ENCODE data around the gene TMEM151B.
A peak's percentile ranks its signal among the peaks of the same experiment; 100 is the strongest.

- TF ChIP-seq, protein P1, sequence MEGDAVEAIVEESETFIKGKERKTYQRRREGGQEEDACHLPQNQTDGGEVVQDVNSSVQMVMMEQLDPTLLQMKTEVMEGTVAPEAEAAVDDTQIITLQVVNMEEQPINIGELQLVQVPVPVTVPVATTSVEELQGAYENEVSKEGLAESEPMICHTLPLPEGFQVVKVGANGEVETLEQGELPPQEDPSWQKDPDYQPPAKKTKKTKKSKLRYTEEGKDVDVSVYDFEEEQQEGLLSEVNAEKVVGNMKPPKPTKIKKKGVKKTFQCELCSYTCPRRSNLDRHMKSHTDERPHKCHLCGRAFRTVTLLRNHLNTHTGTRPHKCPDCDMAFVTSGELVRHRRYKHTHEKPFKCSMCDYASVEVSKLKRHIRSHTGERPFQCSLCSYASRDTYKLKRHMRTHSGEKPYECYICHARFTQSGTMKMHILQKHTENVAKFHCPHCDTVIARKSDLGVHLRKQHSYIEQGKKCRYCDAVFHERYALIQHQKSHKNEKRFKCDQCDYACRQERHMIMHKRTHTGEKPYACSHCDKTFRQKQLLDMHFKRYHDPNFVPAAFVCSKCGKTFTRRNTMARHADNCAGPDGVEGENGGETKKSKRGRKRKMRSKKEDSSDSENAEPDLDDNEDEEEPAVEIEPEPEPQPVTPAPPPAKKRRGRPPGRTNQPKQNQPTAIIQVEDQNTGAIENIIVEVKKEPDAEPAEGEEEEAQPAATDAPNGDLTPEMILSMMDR (IDR thresholded peaks at IDR 0.05): peak; percentile 84
- TF ChIP-seq JUND (IDR thresholded peaks at IDR 0.05) (no peak), TAF1 (IDR thresholded peaks at IDR 0.05; ENCODE audit: borderline replicate concordance, low read depth, low read length) (no peak), MXI1 (IDR thresholded peaks at IDR 0.05; ENCODE audit: low read depth, low read length) (no peak), SIN3A (IDR thresholded peaks at IDR 0.05; ENCODE audit: borderline replicate concordance, low read depth, low read length) (no peak), EZH2phosphoT487 (IDR thresholded peaks at IDR 0.05; ENCODE audit: borderline replicate concordance, low read depth) (no peak)
- TF ChIP-seq, protein P2, sequence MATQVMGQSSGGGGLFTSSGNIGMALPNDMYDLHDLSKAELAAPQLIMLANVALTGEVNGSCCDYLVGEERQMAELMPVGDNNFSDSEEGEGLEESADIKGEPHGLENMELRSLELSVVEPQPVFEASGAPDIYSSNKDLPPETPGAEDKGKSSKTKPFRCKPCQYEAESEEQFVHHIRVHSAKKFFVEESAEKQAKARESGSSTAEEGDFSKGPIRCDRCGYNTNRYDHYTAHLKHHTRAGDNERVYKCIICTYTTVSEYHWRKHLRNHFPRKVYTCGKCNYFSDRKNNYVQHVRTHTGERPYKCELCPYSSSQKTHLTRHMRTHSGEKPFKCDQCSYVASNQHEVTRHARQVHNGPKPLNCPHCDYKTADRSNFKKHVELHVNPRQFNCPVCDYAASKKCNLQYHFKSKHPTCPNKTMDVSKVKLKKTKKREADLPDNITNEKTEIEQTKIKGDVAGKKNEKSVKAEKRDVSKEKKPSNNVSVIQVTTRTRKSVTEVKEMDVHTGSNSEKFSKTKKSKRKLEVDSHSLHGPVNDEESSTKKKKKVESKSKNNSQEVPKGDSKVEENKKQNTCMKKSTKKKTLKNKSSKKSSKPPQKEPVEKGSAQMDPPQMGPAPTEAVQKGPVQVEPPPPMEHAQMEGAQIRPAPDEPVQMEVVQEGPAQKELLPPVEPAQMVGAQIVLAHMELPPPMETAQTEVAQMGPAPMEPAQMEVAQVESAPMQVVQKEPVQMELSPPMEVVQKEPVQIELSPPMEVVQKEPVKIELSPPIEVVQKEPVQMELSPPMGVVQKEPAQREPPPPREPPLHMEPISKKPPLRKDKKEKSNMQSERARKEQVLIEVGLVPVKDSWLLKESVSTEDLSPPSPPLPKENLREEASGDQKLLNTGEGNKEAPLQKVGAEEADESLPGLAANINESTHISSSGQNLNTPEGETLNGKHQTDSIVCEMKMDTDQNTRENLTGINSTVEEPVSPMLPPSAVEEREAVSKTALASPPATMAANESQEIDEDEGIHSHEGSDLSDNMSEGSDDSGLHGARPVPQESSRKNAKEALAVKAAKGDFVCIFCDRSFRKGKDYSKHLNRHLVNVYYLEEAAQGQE (IDR thresholded peaks at IDR 0.05; ENCODE audit: low read depth, low read length): no peak
Observed at GRCh38 chr6:44338228-44339122, 68.2 kb downstream of the TMEM151B start.
